Erythroblast (primary cell): ENCODE data around the gene TMTC3.

Experiments
- GATA1 ChIP-seq: IDR thresholded peaks from 2 replicates; pipeline ENCODE4 v1.6.1; 2011; ENCODE audit warnings: low read depth, mild to moderate bottlenecking, control low read depth, low read length, moderate library complexity
- POLR2A ChIP-seq: IDR thresholded peaks from 2 replicates; pipeline ENCODE4 v1.6.1; 2011; ENCODE audit warnings: mild to moderate bottlenecking, low read length

DNA sequence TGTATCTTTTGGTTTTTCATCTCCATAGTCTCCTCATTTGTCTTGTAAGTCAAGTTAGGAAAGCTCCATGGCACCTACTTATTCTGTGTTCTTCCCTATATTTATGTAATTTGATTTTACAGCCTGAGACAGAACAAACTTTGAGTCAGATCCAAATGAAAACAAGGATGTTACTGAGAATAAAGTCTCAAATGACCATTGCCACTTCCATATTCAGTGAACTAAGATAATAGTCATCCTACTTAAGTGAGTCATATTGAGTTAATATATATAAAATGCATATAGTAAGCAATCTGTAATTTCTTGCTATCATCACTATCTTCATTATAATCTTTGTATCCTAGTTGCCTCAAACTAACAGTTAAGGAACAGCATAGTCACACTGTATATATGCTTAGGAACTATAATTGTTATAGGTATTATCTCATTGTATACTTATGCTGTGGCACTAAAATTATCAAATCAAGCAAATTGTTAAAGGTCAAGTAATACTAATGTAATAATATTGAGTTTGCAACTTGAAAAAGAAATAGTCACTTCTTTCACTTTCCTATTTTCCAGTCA is 30.8 kb downstream of the TMTC3 start:
- TF ChIP-seq POLR2A = no peak
- no peak for TF ChIP-seq GATA1
